H54 (cell line): Measurements from ENCODE around the gene FAM117B.
A peak's percentile ranks its signal among the peaks of the same experiment; 100 is the strongest.
"Not testable (repeated sequence)": the region's sequence is repeated elsewhere in the genome, so short reads cannot be mapped to it uniquely, and the experiment has no call there.

Source experiments
- DNase-seq: peaks from one replicate; pipeline ENCODE4 v3.0.0; 2011; ENCODE audit warnings: low spot score, mixed read lengths; ENCODE audit not compliant: insufficient read length
- FAIRE-seq: peaks from 3 replicates; lab custom pipeline; 2011; peaks lifted over from hg19 to GRCh38; lab: Jason Lieb, UNC
- POLR2A ChIP-seq: IDR thresholded peaks from 2 replicates; pipeline ENCODE4 v1.6.1; 2011; ENCODE audit warnings: low read depth, mild to moderate bottlenecking, low read length

FAM117B gene

GRCh38 chr2:202669841-202670240, 35.1 kb downstream of the FAM117B start:
- FAIRE-seq (no peak), DNase-seq (no peak)
- TF ChIP-seq POLR2A = no peak

GRCh38 chr2:202671317-202672035, 36.7 kb downstream of the FAM117B start:
- no peak for TF ChIP-seq POLR2A
- no peak for FAIRE-seq

GRCh38 chr2:202675097-202675496, 40.3 kb downstream of the FAM117B start:
- FAIRE-seq, DNase-seq: not testable (repeated sequence)

More at GRCh38 chr2:202671317-202672035, 36.7 kb downstream of the FAM117B start:
- DNase-seq = no peak

GRCh38 chr2:202679980-202680379, 45.2 kb downstream of the FAM117B start:
- DNase-seq (no peak), FAIRE-seq (no peak)
- no peak for TF ChIP-seq POLR2A

- no peak for TF ChIP-seq POLR2A
- FAIRE-seq (no peak), DNase-seq (no peak)
Observed at GRCh38 chr2:202680512-202680911, 45.7 kb downstream of the FAM117B start.

GRCh38 chr2:202681688-202682205, 47.0 kb downstream of the FAM117B start:
- FAIRE-seq (no peak), DNase-seq (no peak)
- no peak for TF ChIP-seq POLR2A

GRCh38 chr2:202682274-202682673, 47.5 kb downstream of the FAM117B start:
- no peak for FAIRE-seq
- no peak for DNase-seq
- no peak for TF ChIP-seq POLR2A

- no peak for TF ChIP-seq POLR2A
- FAIRE-seq (peak; percentile 78), DNase-seq (no peak)
Observed at GRCh38 chr2:202687276-202687675, 52.5 kb downstream of the FAM117B start.

- DNase-seq (no peak), FAIRE-seq (no peak)
- no peak for TF ChIP-seq POLR2A
Observed at GRCh38 chr2:202689459-202689858, 54.7 kb downstream of the FAM117B start.

GRCh38 chr2:202689898-202690297, 55.1 kb downstream of the FAM117B start:
- DNase-seq (no peak), FAIRE-seq (no peak)
- TF ChIP-seq POLR2A = no peak

GRCh38 chr2:202690321-202690900, 55.6 kb downstream of the FAM117B start:
- TF ChIP-seq POLR2A = no peak
- DNase-seq = no peak
- FAIRE-seq = no peak

GRCh38 chr2:202693503-202693902, 58.7 kb downstream of the FAM117B start:
- FAIRE-seq (peak; percentile 41), DNase-seq (no peak)
- no peak for TF ChIP-seq POLR2A

GRCh38 chr2:202695166-202695565, 60.4 kb downstream of the FAM117B start:
- DNase-seq = no peak
- no peak for FAIRE-seq

GRCh38 chr2:202700075-202700901, 65.5 kb downstream of the FAM117B start:
- no peak for TF ChIP-seq POLR2A
- no peak for DNase-seq
- FAIRE-seq = no peak

More at GRCh38 chr2:202695166-202695565, 60.4 kb downstream of the FAM117B start:
- no peak for TF ChIP-seq POLR2A
